H9 (cell line): ENCODE measurements around the gene CPE. TPM values are rescaled to one million over a fixed set of nuclear protein-coding genes. Genes with fewer than 3 reads are reported as not detected.

ENCODE experiments used
- DNase-seq: peaks from one replicate; pipeline ENCODE4 v3.0.0-alpha.2; 2017
- H2AFZ ChIP-seq: one replicate; pipeline ENCODE4 v1.6.1; 2013; ENCODE audit warnings: mild to moderate bottlenecking, low read length, control low read depth, moderate library complexity
- H2AK5ac ChIP-seq: 2 replicates; pipeline ENCODE4 v1.6.1; 2013; ENCODE audit warnings: low read length, control low read depth, mixed read lengths; ENCODE audit not compliant: insufficient read length
- H2BK120ac ChIP-seq: one replicate; pipeline ENCODE4 v1.6.1; 2013; ENCODE audit warnings: low read depth, mild to moderate bottlenecking, low read length, control low read depth, inconsistent platforms; ENCODE audit not compliant: poor library complexity, severe bottlenecking
- H2BK12ac ChIP-seq: 2 replicates; pipeline ENCODE4 v1.6.1; 2013; ENCODE audit warnings: low read length, control low read depth, mixed read lengths, low read depth; ENCODE audit not compliant: insufficient read length
- H2BK15ac ChIP-seq: 2 replicates; pipeline ENCODE4 v1.6.1; 2013; ENCODE audit warnings: low read depth, low read length, control low read depth
- H2BK20ac ChIP-seq: one replicate; pipeline ENCODE4 v1.6.1; 2013; ENCODE audit warnings: low read depth, mild to moderate bottlenecking, low read length, control low read depth, inconsistent platforms; ENCODE audit not compliant: poor library complexity, severe bottlenecking
- H2BK5ac ChIP-seq: 2 replicates; pipeline ENCODE4 v1.6.1; 2013; ENCODE audit warnings: low read length, control low read depth, mixed read lengths; ENCODE audit not compliant: insufficient read length
- H3K14ac ChIP-seq: 2 replicates; pipeline ENCODE4 v1.6.1; 2013; ENCODE audit warnings: low read length, control low read depth; ENCODE audit not compliant: insufficient read depth
- H3K18ac ChIP-seq: 2 replicates; pipeline ENCODE4 v1.6.1; 2013; ENCODE audit warnings: low read depth, mild to moderate bottlenecking, mixed read lengths, low read length, control low read depth; ENCODE audit not compliant: insufficient read length
- H3K23ac ChIP-seq: 2 replicates; pipeline ENCODE4 v1.6.1; 2013; ENCODE audit warnings: low read length, control low read depth, mixed read lengths, low read depth; ENCODE audit not compliant: insufficient read length
- H3K23me2 ChIP-seq: 2 replicates; pipeline ENCODE4 v1.6.1; 2013; ENCODE audit warnings: low read depth, mild to moderate bottlenecking, mixed read lengths, low read length, control low read depth; ENCODE audit not compliant: insufficient read length, poor library complexity, severe bottlenecking
- H3K27ac ChIP-seq: 2 replicates; pipeline ENCODE4 v1.5.1; 2013; ENCODE audit warnings: low read length, control low read depth, mixed read lengths, low read depth; ENCODE audit not compliant: insufficient read length
- H3K27me3 ChIP-seq: 2 replicates; pipeline ENCODE4 v1.6.1; 2013; ENCODE audit warnings: low read length, control low read depth, inconsistent platforms; ENCODE audit not compliant: insufficient read depth
- H3K4ac ChIP-seq: 2 replicates; pipeline ENCODE4 v1.6.1; 2013; ENCODE audit warnings: low read depth, mild to moderate bottlenecking, control low read depth, inconsistent platforms, low read length, moderate library complexity
- H3K4me1 ChIP-seq: 2 replicates; pipeline ENCODE4 v1.6.1; 2013; ENCODE audit warnings: low read length, control low read depth, inconsistent platforms; ENCODE audit not compliant: insufficient read depth
- H3K4me2 ChIP-seq: 2 replicates; pipeline ENCODE4 v1.6.1; 2013; ENCODE audit warnings: low read length, control low read depth, mixed read lengths; ENCODE audit not compliant: insufficient read length, insufficient read depth
- H3K56ac ChIP-seq: 2 replicates; pipeline ENCODE4 v1.6.1; 2013; ENCODE audit warnings: low read depth, mild to moderate bottlenecking, mixed read lengths, low read length, control low read depth; ENCODE audit not compliant: insufficient read length
- H3K79me1 ChIP-seq: 2 replicates; pipeline ENCODE4 v1.6.1; 2013; ENCODE audit warnings: low read depth, mild to moderate bottlenecking, moderate library complexity, low read length, control low read depth, inconsistent platforms; ENCODE audit not compliant: insufficient read depth, poor library complexity, severe bottlenecking
- H3K79me2 ChIP-seq: 2 replicates; pipeline ENCODE4 v1.6.1; 2013; ENCODE audit warnings: low read length, control low read depth, inconsistent platforms; ENCODE audit not compliant: insufficient read depth
- H3K9ac ChIP-seq: 2 replicates; pipeline ENCODE4 v1.6.1; 2013; ENCODE audit warnings: low read length, control low read depth, mixed read lengths; ENCODE audit not compliant: insufficient read length; ENCODE audit errors: extremely low read depth
- H3K9me3 ChIP-seq: one replicate; pipeline ENCODE4 v1.6.1; 2013; ENCODE audit warnings: low read depth, low read length, inconsistent platforms; ENCODE audit not compliant: control insufficient read depth
- H3T11ph ChIP-seq: one replicate; pipeline ENCODE4 v1.6.1; 2013; ENCODE audit warnings: mild to moderate bottlenecking, low read length, control low read depth, inconsistent platforms
- H4K20me1 ChIP-seq: one replicate; pipeline ENCODE4 v1.6.1; 2013; ENCODE audit not compliant: control insufficient read depth, insufficient read length, insufficient read depth
- H4K5ac ChIP-seq: 2 replicates; pipeline ENCODE4 v1.6.1; 2013; ENCODE audit warnings: low read depth, mild to moderate bottlenecking, mixed read lengths, low read length, control low read depth; ENCODE audit not compliant: insufficient read length
- H4K8ac ChIP-seq: replicated peaks from 2 replicates; pipeline ENCODE4 v1.6.1; 2013; ENCODE audit warnings: low read length, control low read depth, mixed read lengths, low read depth; ENCODE audit not compliant: insufficient read length
- H4K91ac ChIP-seq: 2 replicates; pipeline ENCODE4 v1.6.1; 2013; ENCODE audit warnings: low read depth, mild to moderate bottlenecking, moderate library complexity, mixed read lengths, low read length, control low read depth; ENCODE audit not compliant: insufficient read length
- H3K27ac Mint-ChIP-seq, 3 experiments: 2 replicates in 2 of 3; 3 replicates in 1 of 3; pipeline ENCODE4 v1.8.0; 2020 to 2021; ENCODE audit warnings: mixed read lengths in 3 of 3, mild to moderate bottlenecking in 1 of 3, moderate library complexity in 1 of 3
- H3K27me3 Mint-ChIP-seq: 2 replicates; pipeline ENCODE4 v1.8.0; 2021; ENCODE audit warnings: low read depth, mild to moderate bottlenecking, moderate library complexity, mixed read lengths
- H3K36me3 Mint-ChIP-seq, 3 experiments: 2 replicates in 2 of 3; 3 replicates in 1 of 3; pipeline ENCODE4 v1.8.0; 2020 to 2021; ENCODE audit warnings: low read depth in 3 of 3, mixed read lengths in 3 of 3; ENCODE audit not compliant: insufficient read depth in 1 of 3
- H3K4me1 Mint-ChIP-seq, 2 experiments: 2 replicates each; pipeline ENCODE4 v1.8.0; 2020; ENCODE audit warnings: mixed read lengths in 2 of 2
- H3K4me3 Mint-ChIP-seq, 2 experiments: 2 replicates in 1 of 2; 3 replicates in 1 of 2; pipeline ENCODE4 v1.8.0; 2020 to 2021; ENCODE audit warnings: mild to moderate bottlenecking in 2 of 2, mixed read lengths in 2 of 2, moderate library complexity in 1 of 2
- H3K9me3 Mint-ChIP-seq, 2 experiments: 2 replicates in 1 of 2; 3 replicates in 1 of 2; pipeline ENCODE4 v1.8.0; 2020; ENCODE audit warnings: mild to moderate bottlenecking in 2 of 2, mixed read lengths in 2 of 2, moderate library complexity in 1 of 2
- CTCF ChIP-seq: fragments of 200-600 bp; sonication (generic); conservative IDR thresholded peaks from 3 replicates; pipeline ENCODE4 v1.8.0; 2021; ENCODE audit warnings: antibody characterized with exemption, mild to moderate bottlenecking
- WGBS: extraction: QIAGEN DNeasy Blood & Tissue Kit; methylation state at CpG from one replicate; pipeline ENCODE4 v1.1.7; 2013; ENCODE audit warnings: missing lambda C conversion rate, low lambda C conversion rate, mixed read lengths; ENCODE audit not compliant: insufficient read length; ENCODE audit errors: extremely low coverage; 5-methylcytosine and 5-hydroxymethylcytosine counted together
- total RNA-seq: library from RNA; stranded (reverse); gene quantifications from 2 replicates; pipeline ENCODE4 v1.2.1, GENCODE V29; 2021

The CPE gene
- total RNA-seq, 1 experiment from 2014 or later = 10.0 TPM

DNA sequence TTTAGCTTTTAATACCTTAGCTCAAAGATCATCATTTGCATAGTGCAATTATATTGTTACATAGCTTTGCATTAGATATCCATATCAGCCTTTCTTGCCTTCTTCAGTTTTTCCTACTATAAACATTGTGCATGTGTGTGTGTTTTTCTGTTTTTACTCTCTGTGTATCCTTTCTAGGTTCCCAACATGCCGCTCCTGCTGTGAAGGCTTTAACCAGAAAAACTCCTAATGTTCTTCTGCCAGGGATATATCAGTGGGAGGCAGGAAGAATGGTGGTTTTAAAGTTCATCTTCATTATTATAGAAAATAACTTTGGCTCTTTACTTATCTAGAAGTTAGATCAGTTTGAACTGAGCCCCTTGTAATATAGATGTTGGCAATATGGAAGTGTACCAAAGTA is 61.2 kb downstream of the CPE start:
- H3K18ac ChIP-seq = no peak overlapping the region

More for the DNA sequence above, 61.2 kb downstream of the CPE start:
- no peak overlapping the region for H3K14ac ChIP-seq
- no peak for DNase-seq
- no peak overlapping the region for H2AFZ ChIP-seq
- no peak overlapping the region for H4K8ac ChIP-seq
- H2BK20ac ChIP-seq = no peak overlapping the region
- no peak overlapping the region for H3T11ph ChIP-seq
- Mint-ChIP-seq H3K27ac (no peak overlapping the region), H3K27me3 (no peaks in the 10 kb centered on the region), H3K36me3 (no peaks in the 10 kb centered on the region), H3K4me3 (no peak overlapping the region), H3K4me1 (peaks cover 10% of the 10 kb centered on the region in 2 experiments), H3K9me3 (no peaks in the 10 kb centered on the region)
- TF ChIP-seq CTCF = no peak
- no peak overlapping the region for H2BK5ac ChIP-seq
- H3K4me1 ChIP-seq = no peaks in the 10 kb centered on the region
- no peaks in the 10 kb centered on the region for H3K23me2 ChIP-seq
- H3K4ac ChIP-seq = no peak overlapping the region
- H4K5ac ChIP-seq = no peak overlapping the region
- no peak overlapping the region for H2BK15ac ChIP-seq
- no peak overlapping the region for H3K9ac ChIP-seq
- no peaks in the 10 kb centered on the region for H3K9me3 ChIP-seq
- no peaks in the 10 kb centered on the region for H4K20me1 ChIP-seq
- H3K79me1 ChIP-seq = no peaks in the 10 kb centered on the region
- WGBS = no CpG with 5 or more reads among the region's 1 CpG
- no peak overlapping the region for H3K23ac ChIP-seq
- no peak overlapping the region for H4K91ac ChIP-seq
- H3K27me3 ChIP-seq = no peaks in the 10 kb centered on the region
- no peak overlapping the region for H3K4me2 ChIP-seq
- H2AK5ac ChIP-seq = no peak overlapping the region
- H3K27ac ChIP-seq = no peak overlapping the region
- no peaks in the 10 kb centered on the region for H3K79me2 ChIP-seq
- H3K56ac ChIP-seq = no peak overlapping the region
- no peak overlapping the region for H2BK120ac ChIP-seq
- no peak overlapping the region for H2BK12ac ChIP-seq
